Thyroid gland (tissue), 4 donors: ENCODE data around the gene RFX3.

Experiments used
- CTCF ChIP-seq, 6 experiments: fragments of 200-600 bp in 3 of 6; fragments of 450-650 bp in 3 of 6; sonication (generic) in 3 of 6; IDR thresholded peaks; one replicate each; pipeline ENCODE4 v1.5.1; 2016 to 2019; ENCODE audit warnings: antibody characterized with exemption in 6 of 6, mild to moderate bottlenecking in 2 of 6, inconsistent platforms in 1 of 6, moderate library complexity in 1 of 6
- POLR2A ChIP-seq, 2 donors: fragments of 450-650 bp; IDR thresholded peaks; one replicate each; pipeline ENCODE4 v1.6.1; 2017; ENCODE audit warnings: antibody characterized with exemption in 2 of 2, mild to moderate bottlenecking in 2 of 2, moderate library complexity in 1 of 2

GRCh38 chr9:3214741-3215140 is 311.1 kb downstream of the RFX3 start:
- TF ChIP-seq CTCF (IDR thresholded peaks at IDR 0.05) (no peak), POLR2A (IDR thresholded peaks at IDR 0.05) (no peak)
